GM21576 (cell line): ENCODE results near the gene IL17D.
"Not testable (repeated sequence)": the region's sequence is repeated elsewhere in the genome, so short reads cannot be mapped to it uniquely, and the experiment has no call there.

Experiments
- ATAC-seq: cut with Tn5 transposase; IDR thresholded peaks from one replicate; pipeline ENCODE4 v1.9.1; 2021; ENCODE audit warnings: mild to moderate bottlenecking, moderate library complexity; ENCODE audit not compliant: unreplicated experiment

Gene IL17D, protein sequence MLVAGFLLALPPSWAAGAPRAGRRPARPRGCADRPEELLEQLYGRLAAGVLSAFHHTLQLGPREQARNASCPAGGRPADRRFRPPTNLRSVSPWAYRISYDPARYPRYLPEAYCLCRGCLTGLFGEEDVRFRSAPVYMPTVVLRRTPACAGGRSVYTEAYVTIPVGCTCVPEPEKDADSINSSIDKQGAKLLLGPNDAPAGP

DNA sequence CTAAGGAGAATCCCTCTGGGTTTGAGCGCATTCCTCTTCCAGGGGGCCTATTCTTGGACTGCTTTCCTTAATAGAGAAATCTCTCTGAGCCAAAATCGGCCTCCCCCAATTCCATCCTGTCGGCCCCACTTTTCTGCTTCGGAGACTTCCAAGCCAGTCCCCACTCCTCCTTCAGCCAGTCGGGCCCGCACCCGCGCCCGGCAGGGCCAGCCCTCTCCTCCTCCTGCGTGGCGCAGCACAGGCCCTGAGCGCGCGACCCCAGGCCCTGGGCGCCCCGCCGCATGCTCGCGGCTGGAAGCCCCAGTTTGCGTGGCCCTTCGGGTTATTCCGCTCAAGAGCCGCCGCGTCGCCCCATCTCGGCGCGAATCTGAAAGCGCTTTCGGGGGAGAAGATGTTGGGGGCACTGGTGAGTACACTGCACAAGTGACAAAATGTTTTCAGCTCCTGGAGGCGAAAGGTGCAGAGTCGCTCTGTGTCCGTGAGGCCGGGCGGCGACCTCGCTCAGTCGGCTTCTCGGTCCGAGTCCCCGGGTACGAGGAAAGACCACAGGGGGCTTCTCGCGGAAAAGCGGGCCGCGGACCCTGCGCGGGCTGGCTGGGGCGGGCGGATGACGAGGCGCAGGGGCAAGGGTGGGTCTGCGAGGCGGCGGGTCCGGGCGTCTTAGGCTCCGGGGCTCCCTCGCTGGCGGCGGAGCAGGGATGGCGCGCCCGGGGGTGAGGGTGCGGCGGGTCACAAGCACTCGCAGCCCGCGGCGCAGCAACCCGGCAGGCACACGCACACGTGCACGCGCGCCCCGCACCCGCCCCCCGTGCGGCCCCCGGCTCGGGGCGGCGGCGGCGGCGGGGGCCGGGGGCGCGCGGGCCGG lies at the start of gene IL17D:
IL17D (plus strand) TSS at position 785 of the 865 bp plus-strand sequence. CDS start 303 bp downstream, outside the sequence.
- peak; percentile 24 for ATAC-seq

DNA sequence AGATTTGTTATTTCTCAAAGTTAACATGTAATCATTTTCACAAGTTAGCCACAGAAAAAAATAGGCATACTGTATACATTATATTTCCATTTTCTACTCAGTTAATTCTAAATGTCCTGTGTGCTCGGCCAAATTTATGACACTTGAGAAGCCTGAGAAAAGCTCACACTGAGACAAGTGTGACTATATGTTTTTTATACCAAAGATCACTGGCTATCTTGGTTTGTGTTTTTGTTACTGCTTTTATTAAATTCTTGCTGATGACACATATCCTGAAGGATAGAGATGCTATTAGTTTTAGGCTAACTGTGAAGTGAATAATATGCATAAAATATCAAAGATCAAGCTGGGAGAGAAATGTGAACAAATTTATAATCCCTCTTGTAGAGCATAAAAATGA lies 49.3 kb upstream of the IL17D start:
- no peak for ATAC-seq

- ATAC-seq = no peak
Observed at GRCh38 chr13:20658451-20659040, 45.0 kb upstream of the IL17D start.

- ATAC-seq = no peak
Observed at GRCh38 chr13:20664351-20664750, 39.1 kb upstream of the IL17D start.

- ATAC-seq = no peak
Observed at GRCh38 chr13:20666948-20667347, 36.6 kb upstream of the IL17D start.

DNA sequence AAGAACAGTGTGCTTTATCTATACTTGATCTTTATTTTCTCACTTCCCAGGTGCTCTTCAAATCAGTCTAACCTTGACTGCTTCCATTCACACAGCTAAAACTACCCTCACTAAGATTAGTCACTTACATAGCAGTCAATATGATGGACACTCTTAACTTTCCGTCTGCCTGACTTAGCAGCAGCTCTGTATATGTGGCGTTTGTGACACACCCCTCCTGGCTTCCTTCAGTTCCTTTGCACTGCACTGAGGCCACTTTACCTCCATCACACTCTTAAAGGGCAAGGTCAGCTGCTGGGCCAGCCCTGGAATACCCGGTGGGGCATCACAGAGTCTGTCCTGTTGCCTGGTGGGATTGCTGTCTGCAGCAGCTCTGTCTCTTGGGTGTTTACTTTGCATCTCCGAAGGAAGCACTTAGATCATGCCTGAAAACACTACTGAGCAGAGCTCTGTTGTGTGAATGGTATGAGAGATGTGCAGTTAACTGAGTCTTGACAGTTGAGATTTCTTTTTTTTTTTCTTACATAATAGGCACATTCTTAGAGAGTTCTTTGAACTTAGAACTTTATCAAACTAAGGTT lies 35.6 kb upstream of the IL17D start:
- no peak for ATAC-seq

DNA sequence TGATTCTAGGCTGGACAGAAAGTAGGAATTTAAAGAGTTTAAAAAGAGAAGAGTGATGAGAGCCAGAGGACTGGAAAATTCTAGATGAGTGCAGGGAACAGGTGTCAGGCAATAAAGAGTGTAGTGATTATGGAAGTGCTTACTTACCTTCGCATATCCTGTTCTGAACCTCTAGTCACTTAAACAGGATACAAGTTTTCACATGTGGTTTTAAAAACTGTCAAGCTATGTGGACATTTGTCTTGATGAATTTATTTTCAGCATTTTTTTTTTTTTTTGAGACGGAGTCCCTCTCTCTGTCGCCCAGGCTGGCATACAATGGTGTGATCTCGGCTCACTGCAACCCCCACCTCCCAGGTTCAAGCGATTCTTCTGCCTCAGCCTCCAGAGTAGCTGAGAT lies 34.3 kb upstream of the IL17D start:
- ATAC-seq = no peak

DNA sequence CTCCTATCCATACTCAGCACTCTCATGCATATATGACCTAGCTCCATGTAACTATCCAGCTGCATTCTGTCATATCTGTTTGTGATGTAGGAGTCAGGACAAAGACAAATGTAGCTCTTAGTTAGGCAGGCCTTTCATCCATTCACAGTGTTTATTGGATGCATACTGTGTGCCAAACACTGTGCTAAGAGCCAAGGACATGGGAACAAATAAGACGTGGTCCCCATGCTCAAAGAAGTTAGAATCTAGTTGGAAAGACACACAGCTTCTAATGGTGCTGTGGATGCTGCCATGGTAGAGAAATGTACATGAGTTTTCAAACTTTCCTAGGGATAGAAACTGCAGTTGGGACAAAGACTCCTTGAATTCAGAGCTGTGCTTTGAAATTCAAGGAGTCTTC lies 31.7 kb upstream of the IL17D start:
- no peak for ATAC-seq

GRCh38 chr13:20672772-20673171 lies 30.7 kb upstream of the IL17D start:
- no peak for ATAC-seq

DNA sequence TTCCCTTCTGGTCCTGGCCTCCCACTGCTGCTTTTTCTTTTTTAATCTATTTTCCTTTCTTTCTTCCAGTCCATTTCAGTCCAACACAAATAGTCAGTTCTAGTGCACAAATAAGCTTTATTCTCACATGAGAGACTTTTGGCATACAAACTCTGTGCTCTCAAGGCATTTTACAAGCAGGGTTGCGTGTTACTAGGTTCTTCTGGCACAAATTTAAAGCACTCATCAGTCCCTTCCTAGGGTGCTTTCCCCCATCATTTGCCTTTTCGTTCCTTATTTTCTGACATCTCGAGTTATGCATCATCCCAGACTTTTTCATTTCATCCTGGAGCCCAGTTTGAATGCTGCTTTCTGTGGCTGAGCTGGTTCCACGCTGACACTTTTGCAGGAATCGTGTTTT lies 29.8 kb upstream of the IL17D start:
- no peak for ATAC-seq

DNA sequence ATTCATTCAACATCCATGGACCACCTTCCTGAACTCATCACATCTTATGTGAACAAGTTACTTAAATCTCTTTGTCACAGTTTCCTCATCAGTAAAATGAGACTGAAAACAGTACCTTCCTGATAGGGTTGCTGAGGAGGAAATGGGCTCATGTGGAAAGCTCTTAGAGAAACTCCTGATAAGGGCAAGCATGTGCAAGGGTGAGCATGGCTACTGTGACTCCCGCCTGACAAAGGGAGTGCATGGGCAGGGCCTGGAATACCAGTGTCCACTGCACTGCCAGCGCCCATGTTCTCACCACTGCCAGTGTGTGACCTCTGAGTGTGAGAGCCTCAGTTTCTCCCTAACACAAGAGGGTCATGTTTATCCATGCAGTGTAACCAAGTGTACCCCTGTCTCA lies 27.3 kb upstream of the IL17D start:
- ATAC-seq = no peak

DNA sequence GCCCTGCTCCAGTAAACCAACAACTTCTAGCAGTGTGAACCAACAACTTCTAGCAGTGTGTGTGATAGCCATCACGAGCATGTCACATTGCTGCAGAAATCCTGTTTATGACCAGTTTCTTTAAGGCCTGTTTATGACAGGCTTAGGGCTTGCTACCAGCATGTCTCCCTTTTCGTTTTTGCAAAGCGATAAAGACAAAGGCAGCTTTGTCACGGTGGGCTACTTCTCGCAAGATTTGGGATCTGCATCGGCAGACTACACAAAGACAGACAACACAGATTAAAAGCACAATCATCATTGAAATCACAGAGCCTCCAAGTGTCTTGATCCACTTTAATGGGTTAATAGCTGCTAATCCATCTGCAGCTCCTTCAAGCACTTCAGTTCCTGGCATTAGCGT lies 24.9 kb upstream of the IL17D start:
- not testable (repeated sequence) for ATAC-seq

GRCh38 chr13:20679879-20680278 lies 23.6 kb upstream of the IL17D start:
- no peak for ATAC-seq

DNA sequence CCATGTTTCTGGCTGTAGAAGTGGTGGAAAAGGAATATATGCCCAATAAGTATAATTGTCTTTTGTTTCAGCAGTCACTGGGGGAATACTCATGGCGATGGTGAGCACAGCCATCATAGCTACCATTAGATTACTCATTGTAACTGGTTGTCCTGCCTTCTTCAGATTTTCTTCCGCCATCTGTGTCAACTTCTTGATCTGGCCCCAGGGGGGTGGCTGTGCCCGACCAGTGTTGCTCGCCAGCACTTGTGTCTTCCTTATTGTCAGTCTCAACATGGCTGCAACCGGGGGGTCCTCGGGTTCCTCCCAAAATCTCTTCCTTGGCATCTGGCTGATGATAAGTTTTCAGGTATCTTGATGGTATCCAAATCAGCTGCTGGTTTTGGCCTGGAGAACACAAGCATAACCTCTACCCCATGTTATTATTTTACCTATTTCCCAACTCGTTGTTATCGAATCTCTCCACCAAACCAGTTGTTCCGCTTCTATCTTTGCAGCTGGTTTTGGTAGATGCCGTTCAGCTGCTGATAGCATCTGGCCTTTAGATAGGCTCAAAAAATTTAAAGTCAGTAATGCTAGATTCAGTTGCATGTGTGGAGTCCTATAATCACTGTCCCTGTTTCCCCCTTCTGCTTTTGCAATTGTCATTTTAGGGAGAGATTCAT lies 23.0 kb upstream of the IL17D start:
- no peak for ATAC-seq

DNA sequence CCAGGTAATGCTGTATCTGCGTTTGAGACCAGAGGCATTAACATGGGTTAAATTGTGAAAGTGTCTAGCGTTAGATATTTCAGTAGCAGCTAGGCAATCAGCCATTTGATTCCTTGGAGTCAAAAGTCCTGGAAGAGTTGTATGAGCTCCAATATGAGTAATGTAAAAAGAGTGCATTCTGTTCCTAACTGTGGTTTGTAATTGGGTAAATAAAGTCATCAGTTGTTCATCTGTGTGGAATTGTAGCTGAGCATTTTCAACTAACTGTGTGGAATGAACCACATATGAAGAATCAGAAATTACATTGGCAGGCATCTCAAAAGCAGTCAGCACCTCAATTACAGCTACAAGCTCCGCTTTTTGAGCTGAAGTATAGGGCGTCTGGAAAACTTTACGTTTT lies 22.0 kb upstream of the IL17D start:
- ATAC-seq = not testable (repeated sequence)

DNA sequence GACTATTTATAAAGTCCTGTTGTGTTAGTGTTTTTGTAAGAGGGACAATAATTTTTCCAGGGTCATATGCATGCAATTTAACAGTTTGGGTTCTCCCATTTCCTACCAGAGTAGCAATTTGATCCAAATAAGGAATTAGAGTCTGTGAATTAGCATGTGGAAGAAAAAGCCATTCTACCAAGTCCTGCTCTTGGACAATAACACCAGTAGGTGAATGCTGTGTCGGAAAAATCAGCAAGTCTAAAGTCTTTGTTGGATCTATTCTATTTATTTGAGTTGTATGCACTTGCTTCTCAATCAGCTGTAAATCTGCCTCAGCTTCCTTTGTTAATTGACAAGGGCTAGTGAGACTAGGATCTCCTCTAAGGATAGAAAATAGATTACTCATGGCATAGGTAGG lies 21.4 kb upstream of the IL17D start:
- no peak for ATAC-seq

- no peak for ATAC-seq
Observed at GRCh38 chr13:20684041-20684440, 19.5 kb upstream of the IL17D start.

- ATAC-seq = no peak
Observed at GRCh38 chr13:20684546-20684945, 19.0 kb upstream of the IL17D start.

DNA sequence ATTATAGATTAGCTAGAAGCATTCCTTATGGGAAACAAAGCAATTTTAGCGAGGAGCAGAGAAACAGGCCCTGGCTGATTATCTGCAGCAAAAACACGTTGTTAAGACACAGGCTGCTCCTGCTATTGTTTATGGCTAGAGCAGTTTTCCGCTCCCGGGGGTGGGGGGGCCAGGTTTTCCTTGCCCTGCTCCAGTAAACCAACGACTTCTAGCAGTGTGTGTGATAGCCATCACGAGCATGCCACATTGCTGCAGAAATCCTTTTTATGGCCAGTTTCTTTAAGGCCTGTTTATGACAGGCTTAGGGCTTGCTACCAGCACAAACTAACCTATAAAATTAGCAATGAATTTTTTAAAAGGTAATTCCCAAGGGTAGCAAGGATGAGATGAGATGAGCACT lies 18.4 kb upstream of the IL17D start:
- no peak for ATAC-seq

GRCh38 chr13:20686167-20686566 lies 17.3 kb upstream of the IL17D start:
- ATAC-seq = no peak
